HCT116 (cell line): ENCODE data around the gene DNMT3L. TPM values are rescaled to one million over a fixed set of nuclear protein-coding genes. Genes with fewer than 3 reads are reported as not detected.
"Not testable (repeated sequence)": the region's sequence is repeated elsewhere in the genome, so short reads cannot be mapped to it uniquely, and the experiment has no call there.

Source experiments
- ATAC-seq: fragments of 200-7000 bp; cut with Tn5 transposase; 2 replicates; pipeline ENCODE4 v1.9.1; 2020; ENCODE audit warnings: mild to moderate bottlenecking, moderate library complexity
- BruUV-seq: library from RNA; stranded (reverse); fragments of 400-500 nt; replicated peaks from 2 replicates; lab custom pipeline; 2021; lab: Mats Ljungman, UMichigan
- CTCF ChIA-PET: fragments of 300-600 bp; sonication (Branson Sonifier 250); formaldehyde crosslinking; loops from one replicate; lab custom pipeline; 2021; ENCODE audit warnings: antibody characterized with exemption; lab: Charles Lee
- POLR2A ChIA-PET: fragments of 300-600, 350-600 bp; sonication (Branson Sonifier 250); formaldehyde crosslinking; loops from one replicate; lab custom pipeline; 2021; ENCODE audit warnings: antibody characterized with exemption; lab: Charles Lee
- RAD21 ChIA-PET, 2 experiments: fragments of 300-600 bp; sonication (Branson Sonifier 250); formaldehyde crosslinking; loops; one replicate each; lab custom pipeline; 2023; ENCODE audit warnings: low total read pairs in 2 of 2; ENCODE audit not compliant: uncharacterized antibody in 2 of 2, unreplicated experiment in 2 of 2, low non-redundant PET in 1 of 2; lab: Charles Lee
- DNase-seq: peaks from one replicate; pipeline ENCODE4 v3.0.0-alpha.2; 2010; ENCODE audit warnings: low read depth, low spot score
- H2AFZ ChIP-seq: fragments of 200-600 bp; shearing (Covaris generic), sonication (generic); 2 replicates; pipeline ENCODE4 v1.6.1; 2017; ENCODE audit warnings: low read depth, mixed run types, mixed read lengths, antibody characterized with exemption, low read length; ENCODE audit not compliant: poor library complexity, severe bottlenecking
- H3K27ac ChIP-seq: 2 replicates; pipeline ENCODE4 v1.5.1; 2012; ENCODE audit warnings: low read depth, low read length
- H3K27me3 ChIP-seq: fragments of 200-600 bp; sonication (generic); 2 replicates; pipeline ENCODE4 v1.6.1; 2016; ENCODE audit warnings: mixed run types, low read length, mixed read lengths; ENCODE audit not compliant: insufficient read depth
- H3K36me3 ChIP-seq, 2 experiments: fragments of 200-500 bp in 1 of 2; fragments of 200-600 bp in 1 of 2; sonication (Bioruptor generic) in 1 of 2; sonication (generic) in 1 of 2; 2 replicates each; pipeline versions ENCODE4 v1.5.1 to v1.6.1; 2014 to 2016; ENCODE audit warnings: low read length in 2 of 2, inconsistent platforms in 1 of 2, mixed read lengths in 1 of 2, mixed run types in 1 of 2; ENCODE audit not compliant: insufficient read depth in 2 of 2, control insufficient read depth in 1 of 2
- H3K4me1 ChIP-seq, 2 experiments: fragments of 200-600 bp in 1 of 2; sonication (generic) in 1 of 2; 2 replicates each; pipeline versions ENCODE4 v1.5.1 to v1.6.1; 2012 to 2017; ENCODE audit warnings: low read length in 2 of 2, inconsistent platforms in 1 of 2, mild to moderate bottlenecking in 1 of 2, mixed read lengths in 1 of 2, mixed run types in 1 of 2, moderate library complexity in 1 of 2; ENCODE audit not compliant: insufficient read depth in 2 of 2, control insufficient read depth in 1 of 2
- H3K4me2 ChIP-seq: fragments of 200-600 bp; sonication (generic); 2 replicates; pipeline ENCODE4 v1.6.1; 2017; ENCODE audit warnings: mixed run types, low read length, mixed read lengths
- H3K4me3 ChIP-seq, 2 experiments: fragments of 200-600 bp in 1 of 2; sonication (generic) in 1 of 2; replicated peaks in 1 of 2; 2 replicates each; pipeline ENCODE4 v1.5.1; 2011 to 2016; ENCODE audit warnings: low read length in 2 of 2, control low read depth in 1 of 2, low read depth in 1 of 2, mild to moderate bottlenecking in 1 of 2, mixed read lengths in 1 of 2, mixed run types in 1 of 2
- H3K79me2 ChIP-seq: fragments of 200-600 bp; sonication (generic); 2 replicates; pipeline ENCODE4 v1.6.1; 2017; ENCODE audit warnings: mild to moderate bottlenecking, mixed run types, low read length, moderate library complexity, mixed read lengths; ENCODE audit not compliant: insufficient read depth
- H3K9ac ChIP-seq: fragments of 200-600 bp; sonication (generic); 2 replicates; pipeline ENCODE4 v1.6.1; 2016; ENCODE audit warnings: low read length, mixed read lengths
- H3K9me2 ChIP-seq: fragments of 200-600 bp; sonication (generic), shearing (Covaris generic); 2 replicates; pipeline ENCODE4 v1.6.1; 2017; ENCODE audit warnings: mixed run types, mild to moderate bottlenecking, moderate library complexity; ENCODE audit not compliant: insufficient read depth
- H3K9me3 ChIP-seq, 2 experiments: fragments of 200-500 bp in 1 of 2; fragments of 200-600 bp in 1 of 2; sonication (Bioruptor generic) in 1 of 2; sonication (generic) in 1 of 2; 2 replicates each; pipeline ENCODE4 v1.6.1; 2014 to 2017; ENCODE audit warnings: low read length in 2 of 2, mixed read lengths in 2 of 2, inconsistent platforms in 1 of 2, low read depth in 1 of 2, mild to moderate bottlenecking in 1 of 2, mixed run types in 1 of 2, moderate library complexity in 1 of 2; ENCODE audit not compliant: control insufficient read depth in 1 of 2, insufficient read depth in 1 of 2
- H4K20me1 ChIP-seq: fragments of 200-600 bp; sonication (generic), shearing (Covaris generic); 2 replicates; pipeline ENCODE4 v1.6.1; 2017; ENCODE audit warnings: mixed run types, mild to moderate bottlenecking, moderate library complexity; ENCODE audit not compliant: insufficient read depth
- CTCF ChIP-seq, 3 experiments: fragments of 200-600 bp in 1 of 3; sonication (generic) in 1 of 3; IDR thresholded peaks in 2 of 3; conservative IDR thresholded peaks in 1 of 3; 2 replicates each; pipeline ENCODE4 v1.5.1; 2012 to 2017; ENCODE audit warnings: low read depth in 2 of 3, low read length in 2 of 3, antibody characterized with exemption in 1 of 3, borderline replicate concordance in 1 of 3, control low read depth in 1 of 3, mild to moderate bottlenecking in 1 of 3, mixed read lengths in 1 of 3, mixed run types in 1 of 3, moderate library complexity in 1 of 3; ENCODE audit not compliant: insufficient read depth in 1 of 3
- intact Hi-C: fragments of 100-400 bp; cut with micrococcal nuclease; formaldehyde crosslinking; loops from 2 replicates; pipeline ENCODE4 v1.10.0; 2022
- total RNA-seq: library from RNA; stranded (reverse); gene quantifications from one replicate; pipeline ENCODE4 v1.2.1, GENCODE V29; 2021; ENCODE audit not compliant: unreplicated experiment

DNMT3L gene
- total RNA-seq, 1 experiment from 2014 or later: not detected

DNA sequence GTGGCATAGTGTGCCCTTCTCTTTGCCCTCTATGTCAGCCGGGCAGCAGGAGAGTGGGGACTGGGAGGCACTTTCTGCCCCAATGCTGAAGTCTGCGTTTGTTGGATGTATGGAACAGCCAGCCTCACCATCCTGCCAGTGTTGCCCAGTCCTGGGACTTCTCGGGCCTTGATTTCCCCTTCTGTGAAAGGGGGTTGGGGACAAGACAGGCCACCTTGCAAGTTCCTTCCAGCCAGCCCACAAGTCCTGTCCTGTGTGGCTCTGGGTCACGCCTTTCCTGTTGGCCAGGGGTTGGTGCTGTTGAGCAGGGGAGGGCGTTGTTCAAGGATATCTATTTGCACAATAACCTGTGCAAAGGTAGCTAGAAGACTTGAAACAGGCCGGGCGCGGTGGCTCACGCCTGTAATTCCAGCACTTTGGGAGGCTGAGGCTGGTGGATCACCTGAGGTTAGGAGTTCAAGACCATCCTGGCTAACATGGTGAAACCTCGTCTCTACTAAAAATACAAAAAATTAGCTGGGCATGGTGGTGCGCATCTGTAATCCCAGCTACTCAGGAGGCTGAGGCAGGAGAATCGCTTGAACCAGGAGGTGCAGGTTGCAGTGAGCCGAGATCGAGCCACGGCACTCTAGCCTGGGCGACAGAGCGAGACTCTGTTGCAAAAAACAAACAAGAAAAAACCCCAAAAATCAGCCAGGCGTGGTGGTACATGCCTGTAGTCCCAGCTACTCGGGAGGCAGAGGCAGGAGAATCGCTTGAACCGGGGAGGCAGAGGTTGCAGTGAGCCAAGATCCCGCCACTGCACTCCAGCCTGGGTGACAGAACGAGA lies 41.1 kb upstream of the DNMT3L start:
- ATAC-seq: peak; percentile 25
- H3K27ac ChIP-seq: peak overlapping the region; percentile 18
- intact Hi-C loops: not testable (repeated sequence)

More for the DNA sequence above, 41.1 kb upstream of the DNMT3L start:
- H4K20me1 ChIP-seq, H3K9me3 ChIP-seq, H3K9ac ChIP-seq, H3K27me3 ChIP-seq, H2AFZ ChIP-seq, H3K4me3 ChIP-seq, DNase-seq, H3K36me3 ChIP-seq, BruUV-seq, H3K9me2 ChIP-seq, POLR2A ChIA-PET: not testable (repeated sequence)
- peak overlapping the region; percentile 98 for H3K4me2 ChIP-seq
- H3K79me2 ChIP-seq: peaks cover 57% of the 10 kb centered on the region
- peaks cover 15 to 42% of the 10 kb centered on the region in 2 experiments for H3K4me1 ChIP-seq
- CTCF ChIA-PET: interaction anchor here (0.9 to 2.2 kb wide), 4 partner anchors 11 to 177 kb away, joined by 3 to 10 read pairs (median 5); no protein-coding TSS in a partner anchor
- TF ChIP-seq CTCF (IDR thresholded peaks at IDR 0.05 in 2 of 3, conservative IDR thresholded peaks at IDR 0.05 in 1 of 3; ENCODE audit: borderline replicate concordance in 1 of 3, insufficient read depth in 1 of 3, low read depth in 2 of 3, low read length in 2 of 3): peak in 2 of 3 experiments; percentile 35 to 43; a peak in 2 of 6 replicates
- TF ChIP-seq, all 23 proteins: peak for 1; not testable (repeated sequence) for 22
- RAD21 ChIA-PET: not testable (repeated sequence)
